ENCODE results near the gene CLTC.

The CLTC gene

GRCh38 chr17:59637611-59638310 lies 18.1 kb downstream of the CLTC start:
- DNase-seq (ENCODE audit: extremely low spot score) = no peak
- CTCF ChIA-PET = no interaction called here
- TF ChIP-seq ARNT (IDR thresholded peaks at IDR 0.05) = no peak
- no peak for TF ChIP-seq ELF4 (IDR thresholded peaks at IDR 0.05)
- TF ChIP-seq L3MBTL2 (conservative IDR thresholded peaks at IDR 0.05) = no peak
- POLR2A ChIA-PET = interaction anchor here (1.5 kb wide), 1 partner anchor 18 kb away, joined by 7 read pairs; the partner anchor contains the start of gene CLTC

DNA sequence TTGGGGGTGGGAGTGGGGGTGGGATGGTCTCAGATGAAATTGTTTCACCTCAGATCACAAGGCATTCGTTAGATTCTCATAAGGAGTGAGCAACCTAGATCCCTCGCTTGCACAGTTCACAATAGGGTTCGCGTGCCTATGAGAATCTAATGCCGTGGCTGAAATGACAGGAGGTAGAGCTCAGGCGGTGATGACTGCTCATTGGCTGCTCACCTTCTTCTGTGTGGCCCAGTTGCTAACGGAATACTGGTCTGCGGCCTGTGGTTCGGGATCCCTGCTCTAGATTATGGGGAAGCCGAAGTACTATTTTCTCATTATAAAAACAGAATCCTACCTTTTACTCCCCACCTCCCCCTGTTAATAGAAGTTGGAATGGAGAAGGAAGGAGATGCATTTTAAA lies 18.9 kb downstream of the CLTC start:
- ChIA-PET CTCF (no interaction called here), POLR2A (interaction anchor here (1.5 kb wide), 1 partner anchor 19 kb away, joined by 7 read pairs; the partner anchor contains the start of gene CLTC)
- TF ChIP-seq FOXK2 (IDR thresholded peaks at IDR 0.05) = no peak
- no peak for TF ChIP-seq LEF1 (IDR thresholded peaks at IDR 0.05; ENCODE audit: borderline replicate concordance)
- no peak for TF ChIP-seq FOXA1 (IDR thresholded peaks at IDR 0.05)
- TF ChIP-seq ARNT (IDR thresholded peaks at IDR 0.05) = no peak
- no peak for TF ChIP-seq ZNF384 (IDR thresholded peaks at IDR 0.05)
- TF ChIP-seq SUZ12 (IDR thresholded peaks at IDR 0.05) = no peak
- no peak for TF ChIP-seq HDGF (IDR thresholded peaks at IDR 0.05; ENCODE audit: borderline replicate concordance)
- no peak for TF ChIP-seq L3MBTL2 (conservative IDR thresholded peaks at IDR 0.05)
- TF ChIP-seq ELF4 (IDR thresholded peaks at IDR 0.05) = no peak
- TF ChIP-seq CTBP1 (IDR thresholded peaks at IDR 0.05; ENCODE audit: borderline replicate concordance) = no peak
- no peak for TF ChIP-seq SP1 (IDR thresholded peaks at IDR 0.05)
- DNase-seq (ENCODE audit: extremely low spot score) = no peak

GRCh38 chr17:59641799-59642484 lies 22.2 kb downstream of the CLTC start:
- POLR2A ChIA-PET = interaction anchor here (1.7 kb wide), 1 partner anchor 22 kb away, joined by 6 read pairs; the partner anchor contains the start of gene CLTC
- DNase-seq (ENCODE audit: extremely low spot score) = no peak
- no peak for TF ChIP-seq PKNOX1 (IDR thresholded peaks at IDR 0.05)
- no peak for TF ChIP-seq BHLHE40 (IDR thresholded peaks at IDR 0.05; ENCODE audit: borderline replicate concordance)
- TF ChIP-seq SUZ12 (IDR thresholded peaks at IDR 0.05) = no peak
- no peak for TF ChIP-seq FOXA1 (IDR thresholded peaks at IDR 0.05)
- TF ChIP-seq NFRKB (IDR thresholded peaks at IDR 0.05) = no peak
- TF ChIP-seq TARDBP (IDR thresholded peaks at IDR 0.05) = no peak
- TF ChIP-seq HDGF (IDR thresholded peaks at IDR 0.05; ENCODE audit: borderline replicate concordance) = no peak
- CTCF ChIA-PET = no interaction called here

- ChIA-PET CTCF (interaction anchor here (0.6 kb wide), 1 partner anchor 434 kb away, joined by 10 read pairs; no protein-coding TSS in a partner anchor), POLR2A (interaction anchor here (1.7 kb wide), 1 partner anchor 23 kb away, joined by 6 read pairs; the partner anchor contains the start of gene CLTC)
- no peak for DNase-seq (ENCODE audit: extremely low spot score)
- TF ChIP-seq ARNT (IDR thresholded peaks at IDR 0.05) = no peak
- no peak for TF ChIP-seq TARDBP (IDR thresholded peaks at IDR 0.05)
- TF ChIP-seq CTBP1 (IDR thresholded peaks at IDR 0.05; ENCODE audit: borderline replicate concordance) = no peak
- no peak for TF ChIP-seq L3MBTL2 (conservative IDR thresholded peaks at IDR 0.05)
- no peak for TF ChIP-seq ELF4 (IDR thresholded peaks at IDR 0.05)
- TF ChIP-seq ZNF384 (IDR thresholded peaks at IDR 0.05) = no peak
- no peak for TF ChIP-seq SP1 (IDR thresholded peaks at IDR 0.05)
- no peak for TF ChIP-seq BHLHE40 (IDR thresholded peaks at IDR 0.05; ENCODE audit: borderline replicate concordance)
- TF ChIP-seq NFRKB (IDR thresholded peaks at IDR 0.05) = no peak
- no peak for TF ChIP-seq FOXK2 (IDR thresholded peaks at IDR 0.05)
- no peak for TF ChIP-seq FOXM1 (IDR thresholded peaks at IDR 0.05; ENCODE audit: borderline replicate concordance)
- no peak for TF ChIP-seq FOXA1 (IDR thresholded peaks at IDR 0.05)
- no peak for TF ChIP-seq SUZ12 (IDR thresholded peaks at IDR 0.05)
- TF ChIP-seq LEF1 (IDR thresholded peaks at IDR 0.05; ENCODE audit: borderline replicate concordance) = no peak
- TF ChIP-seq HDGF (IDR thresholded peaks at IDR 0.05; ENCODE audit: borderline replicate concordance) = no peak
- TF ChIP-seq PKNOX1 (IDR thresholded peaks at IDR 0.05) = no peak
These were observed 22.9 kb downstream of the CLTC start for GRCh38 chr17:59642565-59642964.

- CTCF ChIA-PET = interaction anchor here (0.6 kb wide), 1 partner anchor 435 kb away, joined by 10 read pairs; no protein-coding TSS in a partner anchor
- TF ChIP-seq BHLHE40 (IDR thresholded peaks at IDR 0.05; ENCODE audit: borderline replicate concordance) (no peak), PKNOX1 (IDR thresholded peaks at IDR 0.05) (no peak), FOXA1 (IDR thresholded peaks at IDR 0.05) (no peak), SP1 (IDR thresholded peaks at IDR 0.05) (no peak), ARNT (IDR thresholded peaks at IDR 0.05) (no peak)
- no peak for DNase-seq (ENCODE audit: extremely low spot score)
- POLR2A ChIA-PET = interaction anchor here (1.7 kb wide), 1 partner anchor 24 kb away, joined by 6 read pairs; the partner anchor contains the start of gene CLTC
These were observed 23.8 kb downstream of the CLTC start for GRCh38 chr17:59643159-59644140.
